GM12878 (cell line): ENCODE results near the gene LRRC15. TPM values are rescaled to one million over a fixed set of nuclear protein-coding genes. Genes with fewer than 3 reads are reported as not detected.

Experiments used
- ATAC-seq: fragments of 200-7000 bp; cut with Tn5 transposase; 3 replicates; pipeline ENCODE4 v1.9.1; 2020; ENCODE audit warnings: mild to moderate bottlenecking, moderate library complexity
- BruUV-seq: library from RNA; stranded (reverse); fragments of 400-500 nt; replicated peaks from 2 replicates; lab custom pipeline; 2021; lab: Mats Ljungman, UMichigan
- CTCF ChIA-PET: fragments of 300-600 bp; sonication (Branson Sonifier 250); formaldehyde crosslinking; extraction: SDS; loops from one replicate; lab custom pipeline; 2021; ENCODE audit warnings: inconsistent platforms; lab: Yijun Ruan, JAX
- POLR2A ChIA-PET: fragments of 350-600 bp; formaldehyde crosslinking; extraction: SDS; loops from one replicate; lab custom pipeline; 2021; ENCODE audit warnings: inconsistent platforms; lab: Charles Lee
- RAD21 ChIA-PET: fragments of 300-600 bp; sonication (Branson Sonifier 250); formaldehyde crosslinking; loops from one replicate; lab custom pipeline; 2023; ENCODE audit warnings: antibody characterized with exemption; ENCODE audit not compliant: unreplicated experiment; lab: Charles Lee
- SMC1A ChIA-PET: fragments of 300-600 bp; sonication (Branson Sonifier 250); formaldehyde crosslinking; loops from one replicate; lab custom pipeline; 2023; ENCODE audit not compliant: unreplicated experiment, uncharacterized antibody; lab: Charles Lee
- DNase-seq: peaks from one replicate; pipeline ENCODE4 v3.0.0-alpha.2; 2011; ENCODE audit warnings: low read depth, low spot score
- FAIRE-seq: peaks from 3 replicates; lab custom pipeline; 2011; peaks lifted over from hg19 to GRCh38; lab: Jason Lieb, UNC
- H2AFZ ChIP-seq: 2 replicates; pipeline ENCODE4 v1.6.0; 2011; ENCODE audit warnings: low read depth, low read length, control low read depth; ENCODE audit not compliant: control insufficient read depth
- H3K27ac ChIP-seq: 2 replicates; pipeline ENCODE4 v1.5.1; 2011; ENCODE audit warnings: control low read depth; ENCODE audit not compliant: control insufficient read depth, insufficient read depth
- H3K27me3 ChIP-seq, 2 experiments: replicated peaks in 1 of 2; 2 replicates each; pipeline versions ENCODE4 v1.6.0 to v1.6.1; 2011; ENCODE audit warnings: low read length in 1 of 2; ENCODE audit not compliant: control insufficient read depth in 2 of 2, insufficient read depth in 2 of 2
- H3K36me3 ChIP-seq, 2 experiments: 2 replicates each; pipeline ENCODE4 v1.5.1; 2011; ENCODE audit warnings: low read length in 1 of 2; ENCODE audit not compliant: control insufficient read depth in 2 of 2, insufficient read depth in 2 of 2
- H3K4me1 ChIP-seq: 2 replicates; pipeline ENCODE4 v1.6.1; 2011; ENCODE audit warnings: mild to moderate bottlenecking, low read length, moderate library complexity, mixed read lengths; ENCODE audit not compliant: control insufficient read depth, insufficient read depth
- H3K4me2 ChIP-seq: 2 replicates; pipeline ENCODE4 v1.6.0; 2011; ENCODE audit warnings: control low read depth; ENCODE audit not compliant: control insufficient read depth, insufficient read depth
- H3K4me3 ChIP-seq: fragments of 200-600 bp; sonication (generic); 2 replicates; pipeline ENCODE4 v1.5.1; 2016
- H3K79me2 ChIP-seq: 2 replicates; pipeline ENCODE4 v1.6.0; 2011; ENCODE audit warnings: low read length; ENCODE audit not compliant: control insufficient read depth, insufficient read depth
- H3K9ac ChIP-seq: 2 replicates; pipeline ENCODE4 v1.8.0; 2011; ENCODE audit warnings: low read length, control low read depth, mixed read lengths; ENCODE audit not compliant: control insufficient read depth, insufficient read depth
- H3K9me3 ChIP-seq: replicated peaks from 3 replicates; pipeline ENCODE4 v1.5.1; 2011; ENCODE audit warnings: mild to moderate bottlenecking, low read length; ENCODE audit not compliant: control insufficient read depth, insufficient read depth
- H4K20me1 ChIP-seq: 2 replicates; pipeline ENCODE4 v1.6.0; 2011; ENCODE audit not compliant: control insufficient read depth, insufficient read depth
- ATF3 ChIP-seq: IDR thresholded peaks from 2 replicates; pipeline ENCODE4 v1.6.1; 2011; ENCODE audit warnings: low read depth, mild to moderate bottlenecking, low read length, moderate library complexity, borderline replicate concordance; ENCODE audit errors: extremely low read depth
- CBFB ChIP-seq: IDR thresholded peaks from 2 replicates; pipeline ENCODE4 v1.6.1; 2016; ENCODE audit warnings: antibody characterized with exemption, low read depth
- CREM ChIP-seq: IDR thresholded peaks from 2 replicates; pipeline ENCODE4 v1.6.1; 2014; ENCODE audit warnings: antibody characterized with exemption, low read depth
- HDAC6 ChIP-seq: fragments of 200-600 bp; sonication (generic); IDR thresholded peaks from one replicate; pipeline ENCODE4 v1.8.0; 2017; ENCODE audit warnings: antibody characterized with exemption; ENCODE audit not compliant: unreplicated experiment
- HSF1 ChIP-seq: fragments of 150-350 bp; IDR thresholded peaks from 2 replicates; pipeline ENCODE4 v1.6.1; 2014; ENCODE audit warnings: mild to moderate bottlenecking, low read depth, low read length
- MTA2 ChIP-seq: fragments of 450-650 bp; IDR thresholded peaks from 2 replicates; pipeline ENCODE4 v1.6.1; 2016; ENCODE audit warnings: low read depth, mild to moderate bottlenecking, moderate library complexity
- NBN ChIP-seq: fragments of 450-650 bp; IDR thresholded peaks from 2 replicates; pipeline ENCODE4 v1.6.1; 2016
- PAX8 ChIP-seq: fragments of 450-650 bp; IDR thresholded peaks from 2 replicates; pipeline ENCODE4 v1.6.1; 2017; ENCODE audit warnings: mild to moderate bottlenecking, moderate library complexity
- PBX3 ChIP-seq: IDR thresholded peaks from 2 replicates; pipeline ENCODE4 v1.6.1; 2011; ENCODE audit warnings: mild to moderate bottlenecking, low read depth, low read length, moderate library complexity; ENCODE audit not compliant: insufficient replicate concordance
- PKNOX1 ChIP-seq: fragments of 450-650 bp; IDR thresholded peaks from 2 replicates; pipeline ENCODE4 v1.6.1; 2016; ENCODE audit warnings: mild to moderate bottlenecking
- RAD21 ChIP-seq: IDR thresholded peaks from 2 replicates; pipeline ENCODE4 v1.6.1; 2011; ENCODE audit warnings: mild to moderate bottlenecking, low read depth, low read length, moderate library complexity; ENCODE audit not compliant: insufficient read depth
- RCOR1 ChIP-seq: conservative IDR thresholded peaks from 2 replicates; pipeline ENCODE4 v1.6.1; 2012; ENCODE audit warnings: low read depth, low read length, improper control_type of control experiment
- SMARCA5 ChIP-seq: fragments of 450-650 bp; IDR thresholded peaks from 2 replicates; pipeline ENCODE4 v1.6.1; 2017; ENCODE audit warnings: mild to moderate bottlenecking
- STAT3 ChIP-seq: IDR thresholded peaks from 2 replicates; pipeline ENCODE4 v1.6.1; 2011; ENCODE audit warnings: low read depth, low read length, improper control_type of control experiment
- TCF7 ChIP-seq: IDR thresholded peaks from 2 replicates; pipeline ENCODE4 v1.6.1; 2014; ENCODE audit warnings: antibody characterized with exemption, borderline replicate concordance
- YY1 ChIP-seq: IDR thresholded peaks from 2 replicates; pipeline ENCODE4 v1.6.1; 2011; ENCODE audit warnings: low read depth, mild to moderate bottlenecking, low read length
- ZBTB33 ChIP-seq: fragments of 450-650 bp; IDR thresholded peaks from 2 replicates; pipeline ENCODE4 v1.6.1; 2017; ENCODE audit warnings: mild to moderate bottlenecking
- ZNF217 ChIP-seq: fragments of 450-650 bp; IDR thresholded peaks from 2 replicates; pipeline ENCODE4 v1.6.1; 2017; ENCODE audit warnings: antibody characterized with exemption, mild to moderate bottlenecking
- ZZZ3 ChIP-seq: IDR thresholded peaks from 2 replicates; pipeline ENCODE4 v1.6.1; 2011; ENCODE audit warnings: low read depth; ENCODE audit not compliant: control insufficient read depth, insufficient read length
- WGBS: methylation state at CpG from one replicate; pipeline ENCODE4 v1.1.6; 2016; ENCODE audit warnings: low lambda C conversion rate; ENCODE audit not compliant: insufficient replicate concordance, insufficient coverage; ENCODE audit errors: missing lambda C conversion rate; 5-methylcytosine and 5-hydroxymethylcytosine counted together
- in situ Hi-C: fragments of 300-500 bp; cut with MboI; formaldehyde crosslinking; loops from 9 replicates; pipeline ENCODE4 v1.14.3; 2018; ENCODE audit warnings: mixed read lengths
- intact Hi-C: fragments of 100-400 bp; cut with micrococcal nuclease; formaldehyde crosslinking; loops from one replicate; pipeline ENCODE4 v1.14.2; 2022; ENCODE audit not compliant: unreplicated experiment
- polyA plus RNA-seq, 11 experiments: library from polyadenylated mRNA; depleted of rRNA in 4 of 11; unstranded in 6 of 11; stranded (reverse) in 5 of 11; fragments of >200 nt; fragmentation: Nextera tagmentation in 4 of 11; fragmentation: Illumina TruSeq in 1 of 11; extraction: Ambion mirVana in 4 of 11; extraction: Trizol in 1 of 11; gene quantifications; 1 replicate in 1 of 11; 2 replicates in 10 of 11; pipeline versions ENCODE4 v1.2.1 to v1.2.3, GENCODE V29; 2011 to 2016; ENCODE audit warnings: inconsistent platforms in 2 of 11, missing spikeins in 2 of 11, low read depth in 1 of 11
- total RNA-seq, 4 experiments: library from RNA; depleted of rRNA in 3 of 4; stranded (reverse); fragments of >200 nt in 3 of 4; fragmentation: Illumina TruSeq in 1 of 4; extraction: Trizol in 1 of 4; gene quantifications; 2 replicates each; pipeline versions ENCODE4 v1.2.1 to v1.2.3, GENCODE V29; 2013 to 2021

The LRRC15 gene
- total and polyA plus RNA-seq, 10 of the 15 experiments (the other 5 are each of a cell fraction or from before 2014, with no cell fraction given): not detected

GRCh38 chr3:194350726-194351071 lies 18.8 kb downstream of the LRRC15 start:
- Histone ChIP-seq H3K36me3 (no peaks in the 10 kb centered on the region), H3K4me3 (no peak overlapping the region), H2AFZ (no peak overlapping the region), H3K9ac (no peak overlapping the region), H3K27ac (no peak overlapping the region), H3K4me2 (no peak overlapping the region), H3K9me3 (no peaks in the 10 kb centered on the region), H3K4me1 (no peaks in the 10 kb centered on the region), H3K27me3 (no peaks in the 10 kb centered on the region; a peak in 1 of 4 replicates), H3K79me2 (no peaks in the 10 kb centered on the region), H4K20me1 (no peaks in the 10 kb centered on the region)
- POLR2A ChIA-PET: no interaction called here
- in situ Hi-C loops: no loop called here
- RAD21 ChIA-PET: no interaction called here
- DNase-seq (no peak), FAIRE-seq (no peak), ATAC-seq (no peak)
- intact Hi-C loops: no loop called here
- 57% methylated on average over 3 of the region's 3 CpGs for WGBS
- CTCF ChIA-PET: no interaction called here
- no TSS peak for BruUV-seq
- TF ChIP-seq NBN (no peak), ZBTB33 (no peak), CBFB (no peak), RCOR1 (no peak), SMARCA5 (no peak), ZZZ3 (no peak), MTA2 (no peak), YY1 (no peak), ZNF217 (no peak), TCF7 (no peak), HDAC6 (no peak), HSF1 (no peak), PAX8 (no peak), CREM (no peak), RAD21 (no peak), ATF3 (no peak), PBX3 (no peak), STAT3 (no peak), PKNOX1 (no peak)
- SMC1A ChIA-PET: interaction anchor here (1.2 kb wide), 1 partner anchor 53 kb away, joined by 3 read pairs; no protein-coding TSS in a partner anchor
